Astrocyte (in vitro differentiated cells and primary cell): ENCODE data around the gene SDK1. TPM values are rescaled to one million over a fixed set of nuclear protein-coding genes. Genes with fewer than 3 reads are reported as not detected.

Experiments used
- DNase-seq: peaks from one replicate; pipeline ENCODE4 v3.0.0-alpha.2; 2010; ENCODE audit warnings: low read depth
- FAIRE-seq: peaks from 2 replicates; lab custom pipeline; 2011; peaks lifted over from hg19 to GRCh38; lab: Jason Lieb, UNC
- H2AFZ ChIP-seq: 2 replicates; pipeline ENCODE4 v1.6.0; 2012; ENCODE audit warnings: low read depth, low read length, inconsistent platforms
- H3K27ac ChIP-seq: 2 replicates; pipeline ENCODE4 v1.5.1; 2011; ENCODE audit warnings: low read depth, low read length, inconsistent platforms
- H3K27me3 ChIP-seq: 2 replicates; pipeline ENCODE4 v1.6.0; 2011; ENCODE audit warnings: low read length, inconsistent platforms; ENCODE audit not compliant: insufficient read depth
- H3K36me3 ChIP-seq: 2 replicates; pipeline ENCODE4 v1.5.1; 2011; ENCODE audit warnings: low read length, inconsistent platforms; ENCODE audit not compliant: insufficient read depth
- H3K4me1 ChIP-seq: 2 replicates; pipeline ENCODE4 v1.5.1; 2011; ENCODE audit warnings: low read length, inconsistent platforms; ENCODE audit not compliant: insufficient read depth
- H3K4me2 ChIP-seq: 2 replicates; pipeline ENCODE4 v1.6.0; 2012; ENCODE audit warnings: low read length, inconsistent platforms
- H3K4me3 ChIP-seq: 2 replicates; pipeline ENCODE4 v1.5.1; 2011; ENCODE audit warnings: low read depth, mild to moderate bottlenecking, low read length, inconsistent platforms; ENCODE audit not compliant: insufficient read depth
- H3K79me2 ChIP-seq: 2 replicates; pipeline ENCODE4 v1.6.0; 2012; ENCODE audit warnings: mild to moderate bottlenecking, low read length, inconsistent platforms; ENCODE audit not compliant: insufficient read depth
- H3K9ac ChIP-seq: 2 replicates; pipeline ENCODE4 v1.6.0; 2012; ENCODE audit warnings: mild to moderate bottlenecking, low read length, inconsistent platforms
- H3K9me3 ChIP-seq: 2 replicates; pipeline ENCODE4 v1.5.1; 2012; ENCODE audit warnings: low read depth, mild to moderate bottlenecking, low read length, inconsistent platforms; ENCODE audit not compliant: insufficient read depth
- H4K20me1 ChIP-seq: 2 replicates; pipeline ENCODE4 v1.6.0; 2012; ENCODE audit warnings: low read length, inconsistent platforms; ENCODE audit not compliant: insufficient read depth
- H3K27ac Mint-ChIP-seq: one replicate; pipeline ENCODE4 v1.8.0; 2021; ENCODE audit warnings: mild to moderate bottlenecking, mixed read lengths; ENCODE audit not compliant: unreplicated experiment
- H3K27me3 Mint-ChIP-seq: one replicate; pipeline ENCODE4 v1.8.0; 2021; ENCODE audit warnings: low read depth, mixed read lengths; ENCODE audit not compliant: unreplicated experiment
- H3K36me3 Mint-ChIP-seq: one replicate; pipeline ENCODE4 v1.8.0; 2021; ENCODE audit warnings: low read depth, mixed read lengths; ENCODE audit not compliant: unreplicated experiment
- H3K4me1 Mint-ChIP-seq: one replicate; pipeline ENCODE4 v1.8.0; 2021; ENCODE audit warnings: low read depth, mixed read lengths; ENCODE audit not compliant: unreplicated experiment
- H3K4me3 Mint-ChIP-seq: one replicate; pipeline ENCODE4 v1.8.0; 2021; ENCODE audit warnings: mild to moderate bottlenecking, moderate library complexity, mixed read lengths; ENCODE audit not compliant: unreplicated experiment
- H3K9me3 Mint-ChIP-seq: one replicate; pipeline ENCODE4 v1.8.0; 2021; ENCODE audit warnings: mild to moderate bottlenecking, mixed read lengths; ENCODE audit not compliant: unreplicated experiment
- CTCF ChIP-seq: IDR thresholded peaks from 2 replicates; pipeline ENCODE4 v1.5.1; 2011; ENCODE audit warnings: low read depth, mild to moderate bottlenecking, inconsistent platforms, low read length, moderate library complexity; ENCODE audit not compliant: insufficient read depth
- EZH2 ChIP-seq: IDR thresholded peaks from 2 replicates; pipeline ENCODE4 v1.6.1; 2012; ENCODE audit warnings: mild to moderate bottlenecking, low read length, inconsistent platforms; ENCODE audit not compliant: insufficient read depth
- total RNA-seq: library from RNA; stranded (reverse); gene quantifications from 2 replicates; pipeline ENCODE4 v1.2.1, GENCODE V29; 2021

Gene SDK1
- total RNA-seq, 1 donor from 2014 or later = 4.2 TPM

DNA sequence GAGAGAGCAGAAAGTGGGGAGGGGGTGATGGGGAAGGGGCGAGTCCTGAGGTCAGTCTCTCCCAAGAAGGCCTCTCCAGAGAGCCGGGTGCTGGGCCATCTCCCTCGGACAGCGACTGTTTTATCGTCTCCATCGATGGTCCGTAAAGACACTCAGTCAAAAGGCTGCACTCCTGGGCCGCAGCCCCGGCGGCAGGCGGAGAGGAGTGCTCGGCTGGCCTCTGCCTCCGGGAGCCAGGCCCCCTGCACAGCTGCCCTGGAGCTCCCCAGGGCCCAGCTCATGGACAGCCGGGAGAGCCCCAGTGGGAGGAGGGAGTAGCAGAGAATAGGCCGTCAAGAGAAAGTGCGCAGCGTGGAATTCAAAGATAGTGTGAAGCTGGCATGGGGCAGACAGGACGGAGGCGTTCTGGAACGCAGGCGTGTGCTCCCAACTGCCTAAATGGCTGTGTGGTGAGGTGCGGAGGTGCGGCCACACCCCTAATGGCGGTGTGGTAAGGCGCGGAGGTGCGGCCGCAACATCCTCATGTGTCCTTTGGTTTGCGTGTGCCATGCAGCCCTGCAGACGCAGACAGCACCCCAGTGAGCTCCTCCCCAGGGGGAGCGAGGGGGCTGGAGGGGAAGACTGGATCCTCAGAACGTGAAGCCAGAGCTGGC, 903.6 kb downstream of the SDK1 start:
- peaks cover 4% of the 10 kb centered on the region for H3K9me3 Mint-ChIP-seq
- Histone ChIP-seq H4K20me1 (no peaks in the 10 kb centered on the region), H3K36me3 (no peaks in the 10 kb centered on the region), H3K9me3 (peaks cover 4% of the 10 kb centered on the region), H3K27ac (no peak overlapping the region), H3K79me2 (no peaks in the 10 kb centered on the region), H3K27me3 (no peaks in the 10 kb centered on the region), H3K4me1 (no peaks in the 10 kb centered on the region), H2AFZ (no peak overlapping the region), H3K9ac (no peak overlapping the region), H3K4me2 (no peak overlapping the region), H3K4me3 (no peak overlapping the region)
- H3K4me1 Mint-ChIP-seq = no peaks in the 10 kb centered on the region
- FAIRE-seq (no peak), DNase-seq (no peak)
- TF ChIP-seq CTCF (no peak), EZH2 (no peak)
- H3K36me3 Mint-ChIP-seq = no peaks in the 10 kb centered on the region
- no peak overlapping the region for H3K4me3 Mint-ChIP-seq
- no peak overlapping the region for H3K27ac Mint-ChIP-seq
- H3K27me3 Mint-ChIP-seq = peaks cover 13% of the 10 kb centered on the region

DNA sequence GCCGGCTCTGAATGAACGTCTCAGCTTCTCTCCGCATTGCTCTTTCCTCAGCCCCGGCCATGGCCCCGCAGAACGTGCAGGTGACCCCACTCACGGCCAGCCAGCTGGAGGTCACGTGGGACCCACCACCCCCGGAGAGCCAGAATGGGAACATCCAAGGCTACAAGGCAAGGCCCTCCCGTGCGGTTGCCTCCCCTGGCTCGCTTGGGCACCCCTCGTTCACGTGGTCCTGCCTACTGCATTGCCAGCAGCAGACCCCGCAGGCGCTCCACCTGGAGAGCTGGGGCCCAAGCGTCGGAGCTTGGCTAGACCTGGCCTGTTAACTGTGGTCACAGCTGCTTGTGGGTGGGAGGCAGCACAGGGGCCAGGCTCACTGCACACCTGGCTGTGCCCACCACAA, 904.8 kb downstream of the SDK1 start:
- H3K4me1 Mint-ChIP-seq = no peaks in the 10 kb centered on the region
- H3K27me3 ChIP-seq = no peaks in the 10 kb centered on the region
- H3K9me3 Mint-ChIP-seq = no peaks in the 10 kb centered on the region
- H4K20me1 ChIP-seq = no peaks in the 10 kb centered on the region
- H3K36me3 ChIP-seq = no peaks in the 10 kb centered on the region
- peaks cover 15% of the 10 kb centered on the region for H3K27me3 Mint-ChIP-seq
- no peaks in the 10 kb centered on the region for H3K9me3 ChIP-seq
- H3K27ac Mint-ChIP-seq = no peak overlapping the region
- H3K79me2 ChIP-seq = no peaks in the 10 kb centered on the region
- no peak for DNase-seq
- H3K4me3 ChIP-seq = no peak overlapping the region
- H3K36me3 Mint-ChIP-seq = peaks cover 4% of the 10 kb centered on the region
- H3K4me1 ChIP-seq = no peaks in the 10 kb centered on the region
- H3K9ac ChIP-seq = no peak overlapping the region
- FAIRE-seq = no peak
- H2AFZ ChIP-seq = no peak overlapping the region
- H3K4me3 Mint-ChIP-seq = no peak overlapping the region
- H3K4me2 ChIP-seq = no peak overlapping the region
- H3K27ac ChIP-seq = no peak overlapping the region
- TF ChIP-seq CTCF (no peak), EZH2 (no peak)

- H3K4me1 ChIP-seq = no peaks in the 10 kb centered on the region
- H3K4me3 Mint-ChIP-seq = no peak overlapping the region
- peaks cover 4% of the 10 kb centered on the region for H3K36me3 Mint-ChIP-seq
- no peak for FAIRE-seq
- no peaks in the 10 kb centered on the region for H3K9me3 Mint-ChIP-seq
- no peaks in the 10 kb centered on the region for H3K9me3 ChIP-seq
- TF ChIP-seq CTCF = no peak
- TF ChIP-seq EZH2 = no peak
- no peaks in the 10 kb centered on the region for H3K4me1 Mint-ChIP-seq
- no peaks in the 10 kb centered on the region for H3K79me2 ChIP-seq
- no peaks in the 10 kb centered on the region for H3K27me3 ChIP-seq
- H3K27me3 Mint-ChIP-seq = peaks cover 17% of the 10 kb centered on the region
- H3K27ac Mint-ChIP-seq = no peak overlapping the region
- no peaks in the 10 kb centered on the region for H3K36me3 ChIP-seq
- no peak overlapping the region for H3K9ac ChIP-seq
- no peak overlapping the region for H3K4me3 ChIP-seq
- no peak overlapping the region for H3K4me2 ChIP-seq
- no peak for DNase-seq
- H2AFZ ChIP-seq = no peak overlapping the region
- no peaks in the 10 kb centered on the region for H4K20me1 ChIP-seq
- H3K27ac ChIP-seq = no peak overlapping the region
Observed at GRCh38 chr7:4207011-4207410, 906.0 kb downstream of the SDK1 start.
